Muscle of arm (tissue), 12 donors: ENCODE results near the gene KCNH3. TPM values are rescaled to one million over a fixed set of nuclear protein-coding genes. Genes with fewer than 3 reads are reported as not detected.

Experiments
- DNase-seq: peaks from one replicate; pipeline ENCODE4 v3.0.0-alpha.2; 2013
- polyA plus RNA-seq, 12 donors: library from polyadenylated mRNA; unstranded; fragments of 120-200 nt; gene quantifications; one replicate each; pipeline ENCODE4 v1.2.1, GENCODE V29; 2013; ENCODE audit not compliant: insufficient read length in 12 of 12

The KCNH3 gene
- polyA plus RNA-seq, 12 donors: 0.75 to 2.5 (median 1.2) TPM; not detected in 2

DNA sequence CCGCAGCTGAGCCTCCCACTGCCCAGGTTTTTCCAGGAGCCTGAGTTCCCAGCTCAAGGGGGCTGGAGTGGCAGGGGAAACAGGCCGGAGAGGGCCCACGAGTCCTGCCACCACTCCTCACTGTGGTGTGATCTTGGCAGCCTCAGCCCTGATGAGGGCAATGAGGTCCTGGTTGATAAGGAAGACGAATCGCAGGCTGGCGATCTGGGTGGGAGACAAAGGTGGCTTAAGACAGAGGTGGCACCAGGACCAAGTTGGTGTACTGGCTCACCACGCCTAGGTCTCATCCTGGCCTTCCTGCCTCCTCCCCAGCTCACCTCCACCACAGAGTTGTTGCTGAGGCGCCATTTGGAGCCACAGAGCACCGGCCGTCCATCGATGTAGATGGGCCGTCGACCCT lies 19.7 kb downstream of the KCNH3 start:
- no peak for DNase-seq

DNA sequence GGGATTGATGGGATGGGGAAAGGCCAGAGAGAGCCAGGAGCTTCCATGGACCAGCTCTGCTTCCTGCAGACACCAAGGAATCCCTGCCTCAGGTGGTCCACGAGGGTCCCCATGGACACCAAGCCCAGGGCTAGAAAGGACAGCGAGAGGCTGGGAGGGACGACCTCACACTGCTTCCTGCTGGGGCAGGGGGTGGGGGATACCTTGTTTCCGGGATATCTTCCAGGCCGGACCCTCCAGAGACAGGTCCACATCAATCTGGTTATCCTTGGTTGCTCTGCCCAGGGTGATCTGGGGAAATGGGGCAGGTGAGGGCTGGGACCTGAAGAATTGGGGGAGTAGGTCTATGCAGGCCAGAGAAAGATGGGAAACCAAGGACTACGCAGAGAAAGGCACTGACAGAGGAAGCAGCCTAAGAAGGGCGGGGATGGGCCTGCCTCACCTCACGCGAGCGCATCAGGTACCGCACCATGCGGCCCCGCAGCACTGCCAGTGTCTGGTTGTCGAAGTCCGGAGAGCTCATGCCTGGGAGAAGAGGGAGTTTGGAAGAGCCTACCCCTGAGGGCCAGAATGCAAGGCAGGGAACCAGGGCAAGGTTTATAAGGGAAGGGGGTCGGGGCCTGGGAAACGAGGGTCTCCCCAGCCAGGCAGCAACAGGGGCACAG lies 20.3 kb downstream of the KCNH3 start:
- no peak for DNase-seq

DNA sequence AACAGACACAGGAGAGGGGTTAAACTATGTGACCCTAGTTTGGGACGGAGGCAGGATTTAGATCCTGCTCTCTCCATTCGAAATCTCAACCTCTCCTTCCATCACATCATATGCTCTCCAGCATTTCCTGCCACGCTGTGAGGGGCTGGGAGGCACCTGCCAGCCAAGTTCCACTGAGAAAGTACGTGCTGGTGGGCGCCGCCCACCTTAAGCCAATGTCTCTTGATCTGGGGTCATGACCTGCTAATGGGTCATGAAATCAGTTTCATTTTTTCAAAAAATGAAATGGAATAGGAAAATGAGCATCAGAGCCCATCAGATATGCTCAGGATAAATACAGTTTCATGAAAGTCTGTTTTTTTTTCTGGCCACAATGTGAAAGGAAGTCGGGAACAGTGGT lies 21.9 kb downstream of the KCNH3 start:
- DNase-seq: no peak

DNA sequence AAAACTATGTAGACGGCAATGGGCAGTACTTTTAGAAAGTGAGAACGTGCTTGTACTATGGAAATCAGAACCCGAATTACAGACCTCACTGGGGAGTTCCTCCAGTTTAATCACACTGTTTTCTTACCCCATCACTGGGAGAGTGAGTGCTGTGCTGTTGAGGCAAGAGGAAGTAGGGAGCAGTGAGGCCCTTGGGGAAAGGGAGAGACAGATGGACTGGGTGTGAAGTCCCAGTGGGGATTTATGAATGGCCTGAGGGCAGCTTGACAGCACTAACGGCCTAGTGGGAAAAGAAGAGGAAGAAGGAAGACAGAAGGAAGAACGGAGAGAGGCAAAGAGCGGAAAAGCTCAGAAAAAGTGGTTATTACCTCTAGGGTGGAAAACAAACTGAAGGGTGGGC lies 23.4 kb downstream of the KCNH3 start:
- DNase-seq: no peak

DNA sequence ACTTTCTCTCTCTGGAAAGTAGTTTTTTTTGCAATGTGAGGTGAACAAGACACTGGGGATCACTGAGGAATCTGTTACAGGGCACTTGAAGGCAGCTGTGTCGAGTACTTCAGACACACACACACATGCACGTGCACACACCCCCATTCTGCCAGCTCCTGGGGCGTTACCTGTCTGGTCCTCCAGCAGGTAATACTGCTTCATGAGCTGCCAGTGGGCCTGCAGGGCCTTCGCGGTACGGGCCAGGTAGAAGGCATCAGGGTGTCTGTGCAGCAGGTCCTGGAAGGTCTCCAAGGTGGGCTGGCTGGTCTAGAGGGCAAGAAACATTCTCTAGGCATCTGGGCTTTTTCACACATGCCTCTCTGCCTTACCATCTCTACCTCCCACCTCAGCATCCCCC lies 24.0 kb downstream of the KCNH3 start:
- DNase-seq: no peak

DNA sequence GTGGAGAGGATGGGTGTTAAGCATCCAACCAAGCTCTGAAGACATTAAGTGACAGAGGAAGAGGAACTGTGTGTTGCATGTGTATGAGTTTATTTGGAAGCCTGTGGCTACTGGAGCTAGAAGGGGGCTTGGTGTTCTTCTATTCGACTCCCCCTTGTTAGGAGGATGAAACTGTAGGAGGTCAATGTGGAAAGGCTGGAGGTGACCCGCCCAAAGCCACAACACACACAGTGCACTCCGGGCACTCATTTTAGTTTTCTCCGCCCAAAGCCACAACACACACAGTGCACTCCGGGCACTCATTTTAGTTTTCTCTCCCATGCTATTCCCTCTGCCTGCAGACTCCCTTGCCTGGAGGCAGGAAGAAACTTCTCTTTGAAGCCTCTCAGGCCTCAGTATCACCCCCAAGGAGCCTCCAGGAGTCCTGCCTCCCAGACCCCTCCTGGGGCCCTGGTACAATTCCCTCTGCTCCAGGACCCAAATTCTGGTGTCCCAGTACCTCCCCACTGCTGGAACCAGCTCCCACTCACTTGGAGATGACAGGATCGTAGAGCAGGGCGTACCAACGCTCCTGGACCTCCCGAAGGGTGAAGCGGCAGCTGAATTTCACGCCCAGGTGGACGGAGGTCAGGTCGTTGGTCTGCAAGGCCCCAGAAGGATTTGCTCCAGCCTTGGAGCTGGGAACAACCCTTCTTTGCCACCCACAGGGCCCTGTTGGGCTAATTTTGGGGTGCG lies 25.3 kb downstream of the KCNH3 start:
- no peak for DNase-seq

DNA sequence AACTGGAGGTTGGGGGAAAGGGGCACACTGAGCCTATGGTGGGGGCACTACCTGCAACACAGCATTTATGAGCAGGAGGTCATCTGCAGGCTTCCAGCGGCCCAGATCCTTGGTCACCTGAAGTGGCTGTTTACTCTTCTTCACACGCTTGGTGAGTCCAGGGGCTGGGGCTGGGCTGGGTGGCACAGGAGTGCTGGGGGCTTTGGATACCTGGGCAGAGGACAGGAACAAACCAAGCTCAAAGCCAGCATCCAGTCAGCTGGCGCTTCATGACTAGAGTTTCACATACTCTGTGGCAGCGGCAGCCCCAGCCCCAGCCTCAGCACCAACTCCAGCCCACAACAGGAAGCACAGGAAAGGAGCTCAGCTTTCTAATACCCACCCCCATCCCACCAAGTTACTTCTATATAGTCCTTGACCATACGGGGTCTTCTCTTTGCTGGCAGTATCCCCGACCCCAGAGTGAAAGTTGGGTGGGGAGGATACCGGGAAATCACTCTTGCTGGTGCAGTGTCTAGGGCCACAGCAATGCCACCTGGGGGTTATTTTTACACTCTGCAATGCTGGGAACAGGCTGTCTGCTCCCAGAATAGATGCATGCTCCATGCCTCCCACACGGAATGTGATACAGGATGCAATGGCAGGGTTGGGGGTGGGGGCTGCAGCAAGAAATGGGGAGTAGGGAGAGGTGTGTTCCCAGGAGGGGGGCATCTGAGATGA lies 26.0 kb downstream of the KCNH3 start:
- DNase-seq: no peak

DNA sequence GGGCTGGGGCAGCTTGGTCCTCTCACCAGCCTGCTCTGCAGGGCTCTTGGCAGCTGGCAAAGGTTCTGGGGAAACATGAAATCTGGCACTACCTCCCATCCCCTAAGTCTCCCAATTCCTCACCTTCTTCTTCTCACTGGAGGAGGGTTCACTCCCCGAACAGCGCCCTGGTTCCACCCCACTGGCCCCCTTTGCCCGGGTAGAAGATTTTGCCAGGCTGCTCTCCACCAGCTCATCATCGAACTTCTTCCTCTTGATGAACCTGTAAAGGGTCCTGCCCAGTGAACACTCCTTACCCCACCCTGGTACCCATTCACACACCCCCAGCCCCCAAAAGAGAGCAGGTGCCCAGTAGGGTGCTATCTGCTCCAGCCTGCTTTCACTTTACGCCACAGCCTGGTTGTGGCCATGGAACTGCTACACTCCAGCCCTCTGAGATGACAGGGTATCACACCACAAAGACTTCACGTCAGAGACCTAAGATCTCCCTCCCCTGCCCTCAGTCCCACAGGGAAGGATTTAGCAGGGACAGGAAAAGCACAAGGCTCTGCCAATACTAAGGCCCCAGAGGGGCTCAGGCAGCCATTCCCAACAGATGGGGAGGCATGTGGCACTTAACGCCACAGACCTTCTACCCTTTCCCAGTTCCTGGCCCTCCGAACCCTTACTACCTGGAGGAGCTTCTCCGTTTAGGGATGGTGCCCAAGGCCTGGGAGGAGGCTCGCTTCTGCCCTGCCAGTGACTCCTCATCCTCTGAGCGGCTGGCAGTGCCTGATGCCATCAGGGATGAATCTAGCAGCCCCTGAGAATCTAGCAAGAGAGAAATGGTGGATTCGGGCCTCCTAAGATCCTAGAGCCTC lies 26.8 kb downstream of the KCNH3 start:
- no peak for DNase-seq

DNA sequence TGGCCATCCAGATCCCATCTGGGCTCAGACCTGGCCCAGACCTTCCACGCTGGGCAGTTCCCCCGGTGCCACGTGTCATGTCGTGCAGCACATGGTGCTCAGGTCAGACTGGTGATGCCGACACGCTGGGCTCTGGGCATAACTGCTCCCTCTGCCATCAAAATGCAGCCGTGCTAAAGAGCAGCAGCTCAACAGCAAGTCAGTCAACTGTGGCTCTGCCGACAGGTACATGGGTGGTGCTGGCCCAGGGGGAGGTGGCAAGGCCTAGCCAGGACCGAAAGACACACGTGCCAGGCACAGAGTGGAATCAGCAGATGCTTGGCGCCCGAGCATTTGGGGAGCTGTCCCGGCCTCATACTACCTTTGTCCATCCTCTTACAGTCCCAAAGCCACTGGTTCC lies 27.5 kb downstream of the KCNH3 start:
- DNase-seq: no peak

DNA sequence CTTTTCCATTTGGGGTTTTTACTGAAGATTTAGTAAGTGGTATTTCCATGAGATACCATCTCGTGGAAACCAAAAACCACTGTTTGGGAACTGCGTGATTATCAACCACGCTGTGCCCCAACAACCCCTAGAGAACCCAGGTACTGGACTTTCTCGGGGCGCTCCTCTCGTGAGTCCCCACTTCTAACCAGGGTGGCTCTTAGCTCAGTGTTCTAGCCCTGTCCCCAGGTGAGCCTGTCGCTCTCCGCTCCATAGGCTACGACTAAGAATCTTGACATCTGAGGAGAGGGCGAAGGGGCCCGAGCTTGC lies 28.4 kb downstream of the KCNH3 start:
- DNase-seq: no peak

DNA sequence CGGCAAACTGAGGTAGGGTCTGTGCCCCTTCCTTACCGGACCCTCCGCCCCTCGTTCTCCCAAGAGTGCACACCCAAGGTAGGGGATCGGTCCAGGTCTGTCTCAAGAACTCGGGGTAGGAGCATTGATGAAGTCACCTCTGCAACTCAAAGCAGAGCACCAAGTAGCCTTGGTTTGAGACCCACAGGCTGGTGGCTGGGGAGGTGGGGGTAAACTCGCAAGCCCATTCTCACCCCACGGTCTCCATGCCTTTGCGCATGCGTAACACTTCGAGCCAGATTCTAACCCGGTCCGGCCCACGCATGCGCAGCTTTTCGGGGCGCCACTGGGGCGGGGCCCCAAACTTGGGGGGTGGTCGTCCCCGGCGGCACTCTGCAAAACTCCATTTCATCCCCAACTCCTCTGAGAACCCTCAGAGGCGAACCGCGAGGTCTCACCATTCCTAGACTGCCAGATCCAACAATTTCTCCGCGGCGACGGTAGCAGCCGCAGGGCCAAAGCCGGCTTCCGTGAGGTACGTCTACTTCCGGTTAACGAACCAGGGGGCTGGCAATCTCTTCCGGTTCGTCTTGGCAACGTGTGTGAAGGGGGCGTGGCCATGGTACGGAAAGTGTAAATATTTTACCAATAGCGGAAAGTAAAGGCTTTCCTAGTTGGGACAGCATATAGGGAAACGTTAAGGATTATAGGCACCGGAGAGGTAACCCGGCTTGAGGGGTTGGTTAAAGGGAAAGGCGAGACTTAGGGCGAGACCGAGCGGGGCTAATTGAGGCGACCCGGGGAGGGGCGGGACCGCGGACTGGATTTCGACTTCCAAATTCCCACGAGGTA lies 29.0 kb downstream of the KCNH3 start, which contains the start of gene MCRS1:
Gene MCRS1 (minus strand): TSS at position 532 of the 831 bp plus-strand sequence. CDS start 1,411 bp downstream, outside the sequence.
- peak; percentile 93 for DNase-seq

DNA sequence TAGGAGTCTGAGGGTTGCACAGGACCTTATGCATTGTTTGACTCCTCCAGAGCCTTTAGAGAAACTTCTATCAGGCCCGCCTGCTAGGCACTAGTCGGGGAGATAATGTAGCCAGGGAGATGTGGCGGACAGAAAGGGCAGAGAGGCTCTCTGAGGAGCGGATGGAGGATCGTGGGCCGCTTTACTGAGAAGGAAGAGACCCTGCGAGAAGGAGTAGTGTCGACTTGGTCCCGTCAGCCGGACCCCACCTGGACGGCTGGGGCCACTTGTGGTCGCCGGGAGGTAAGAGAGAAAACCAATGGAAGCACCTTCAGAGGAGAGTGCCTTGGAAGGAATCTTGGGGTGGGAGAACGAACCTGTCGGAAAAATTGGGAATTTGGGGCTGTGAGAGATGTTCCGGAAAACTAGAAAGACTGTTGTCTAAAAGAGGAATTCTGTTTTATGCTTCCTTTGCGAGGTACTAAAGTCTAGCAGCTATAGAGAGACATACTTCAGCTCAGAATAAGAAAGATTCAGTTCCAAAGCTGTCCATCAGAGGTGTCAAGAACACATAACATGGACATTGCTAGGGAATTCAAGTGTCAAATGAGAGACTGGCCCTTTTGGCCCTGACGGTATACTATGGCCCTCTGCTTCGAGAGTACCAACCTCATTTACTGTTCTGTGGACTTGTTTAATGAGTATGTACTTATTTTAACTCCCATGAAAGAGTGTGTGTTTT lies 29.8 kb downstream of the KCNH3 start:
- no peak for DNase-seq

DNA sequence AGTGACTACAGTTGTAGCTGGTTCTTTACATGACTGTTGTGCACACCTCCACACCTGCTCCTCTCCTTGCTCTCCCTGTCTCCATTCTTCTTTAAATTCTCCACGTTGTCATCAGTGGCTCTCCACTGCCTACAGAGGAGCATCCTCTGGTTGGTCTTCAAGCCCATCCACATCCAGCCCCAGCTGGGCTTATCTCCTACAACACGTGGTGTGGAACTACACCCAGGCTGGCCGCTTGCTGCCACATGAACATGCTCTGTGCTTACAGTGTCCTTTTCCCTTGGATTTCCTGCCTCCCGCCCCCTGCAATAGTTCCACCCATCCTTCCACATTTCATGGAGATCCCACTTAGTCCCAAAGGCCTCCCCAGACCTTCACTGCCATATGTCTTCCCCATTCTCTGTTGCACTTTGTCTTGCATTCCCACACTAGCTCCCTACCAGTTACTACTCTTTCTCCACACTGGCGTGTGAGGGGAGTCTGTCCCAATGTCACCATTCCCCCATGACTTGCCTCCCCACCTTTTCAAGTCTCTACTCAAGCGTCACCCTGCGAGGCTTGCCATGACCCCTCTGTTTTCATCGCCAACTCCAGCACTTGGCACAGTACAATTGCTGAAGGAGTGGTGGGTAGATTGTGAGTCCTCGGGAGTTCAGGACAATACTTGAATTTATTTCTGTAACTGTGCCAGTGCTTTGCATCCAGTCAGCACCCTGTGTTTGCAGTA lies 38.9 kb downstream of the KCNH3 start:
- DNase-seq: no peak

DNA sequence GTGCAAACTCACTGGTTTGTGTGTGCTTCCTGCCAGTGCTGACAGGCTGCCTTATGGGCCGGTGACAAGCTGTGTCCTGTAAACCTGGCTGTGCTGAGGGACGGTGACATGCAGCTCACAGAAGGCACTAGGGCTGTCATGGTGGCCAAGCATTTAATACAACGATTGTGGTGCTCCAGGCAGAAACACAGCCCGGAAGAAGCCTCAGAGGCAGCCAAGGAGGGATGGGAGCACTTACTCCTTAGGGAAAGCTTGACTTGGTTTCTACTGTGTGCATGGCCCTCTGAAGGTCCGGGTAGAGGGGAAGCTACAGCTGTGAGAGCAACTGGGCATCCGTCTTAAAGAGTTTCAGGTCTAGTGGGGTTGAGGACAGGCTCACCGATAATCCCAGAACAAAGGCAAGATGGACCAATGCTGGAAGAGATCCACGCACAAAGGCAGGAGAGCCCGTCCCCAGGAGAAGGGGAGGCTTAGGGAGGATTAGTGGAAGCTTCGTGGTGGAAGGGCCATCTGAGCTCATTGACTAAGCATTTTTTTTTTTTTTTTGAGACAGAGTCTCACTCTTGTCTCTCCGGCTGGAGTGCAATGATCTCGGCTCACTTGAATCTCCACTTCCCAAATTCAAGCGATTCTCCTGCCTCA lies 39.8 kb downstream of the KCNH3 start:
- no peak for DNase-seq

DNA sequence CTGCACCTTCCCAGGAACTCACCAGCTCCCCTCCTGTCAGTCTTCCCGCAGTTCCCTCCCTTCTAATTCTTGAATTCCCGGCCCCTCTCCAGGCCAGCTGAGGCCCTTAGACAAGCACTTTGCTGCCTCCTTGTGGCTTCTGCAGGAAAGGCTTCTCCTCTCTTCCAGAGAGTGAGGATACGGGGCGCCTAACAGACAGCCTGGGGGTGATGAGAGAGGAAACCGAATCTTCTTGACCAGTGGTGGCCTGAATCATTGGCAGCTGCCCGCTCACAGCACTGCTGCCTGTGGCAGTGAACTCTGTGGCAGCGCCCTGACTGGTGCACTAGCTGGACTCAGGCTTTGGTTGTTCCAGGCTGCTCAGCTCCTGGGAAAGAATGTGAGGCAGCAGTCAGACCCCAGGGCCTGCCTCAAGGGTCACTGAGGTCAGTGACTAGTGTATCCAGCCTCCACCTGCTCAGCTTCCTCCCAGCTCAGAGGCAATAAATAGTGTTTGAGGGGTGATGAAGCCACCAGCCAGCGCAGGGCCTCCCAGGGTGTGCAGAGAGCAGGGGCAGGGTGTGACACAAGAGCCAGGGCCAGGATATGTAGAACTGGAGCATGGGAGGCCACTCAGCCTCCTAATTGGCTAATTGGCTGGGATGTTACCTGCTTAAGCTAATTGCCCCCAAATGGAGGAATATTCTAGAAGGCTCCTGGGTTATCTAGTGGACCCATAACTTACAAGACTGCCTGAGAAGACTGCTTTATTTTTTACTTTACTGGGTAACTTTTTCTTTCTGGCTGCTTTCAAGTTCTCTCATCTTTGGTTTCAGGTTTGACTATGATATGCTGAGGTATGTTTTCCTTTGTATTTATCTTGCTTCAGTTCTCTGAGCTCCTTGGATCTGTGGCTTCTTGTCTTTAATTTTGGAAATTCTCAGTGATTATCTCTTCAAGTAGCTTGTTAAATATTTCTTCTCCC lies 42.0 kb downstream of the KCNH3 start:
- DNase-seq: peak; percentile 80

DNA sequence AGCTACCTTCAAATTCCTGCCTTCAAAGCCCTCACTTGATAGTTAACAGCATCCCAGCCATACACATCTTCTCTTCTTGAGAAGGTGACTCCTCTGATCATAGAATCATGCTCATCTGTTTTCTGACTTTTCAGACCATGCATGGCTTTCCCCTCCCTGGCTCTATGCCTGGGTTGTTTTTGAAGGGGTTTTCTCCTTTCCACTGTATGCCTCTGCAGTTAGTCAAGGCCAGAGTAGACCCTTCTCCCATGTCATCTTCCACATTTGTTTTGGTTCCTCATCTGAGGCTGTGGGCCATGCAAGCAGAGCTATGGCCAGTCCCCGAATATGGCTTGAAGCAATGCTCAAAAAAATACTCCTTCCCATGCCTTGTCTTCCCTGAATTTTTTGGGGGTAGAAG lies 43.4 kb downstream of the KCNH3 start:
- DNase-seq: no peak

DNA sequence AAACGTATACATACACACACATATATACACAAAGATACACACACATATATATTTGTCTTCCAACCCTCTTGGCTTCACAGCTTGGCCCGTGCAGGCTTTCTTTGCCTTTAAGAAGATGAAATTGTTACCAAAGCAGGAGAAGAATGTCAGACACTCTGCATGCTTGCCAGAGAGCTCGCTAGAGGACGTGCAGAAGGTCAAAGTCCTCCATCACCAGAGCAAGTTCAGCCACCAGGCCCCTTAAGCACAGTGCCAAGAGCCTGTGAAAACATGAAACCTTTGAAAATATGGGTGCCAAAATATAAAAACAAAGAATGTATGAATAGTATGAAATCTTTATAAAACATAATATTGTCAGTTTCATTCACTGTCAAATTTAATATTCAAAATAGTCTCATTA lies 44.0 kb downstream of the KCNH3 start:
- peak; percentile 57 for DNase-seq
